Measurements from ENCODE around the gene PFDN5.
A peak's percentile ranks its signal among the peaks of the same experiment; 100 is the strongest.

PFDN5 gene

GRCh38 chr12:53295070-53295890 lies at the start of gene PFDN5:
PFDN5 (plus strand) TSS chr12:53295542; CDS start chr12:53295568, 26 bp downstream.
- Mint-ChIP-seq H3K27me3 (ENCODE audit: low read depth) (no peaks in the 10 kb centered on the region), H3K36me3 (ENCODE audit: low read depth) (peaks cover 39% of the 10 kb centered on the region), H3K4me3 (peak within 1 kb of the TSS; percentile 98 to 100 (median 99)), H3K9me3 (no peaks in the 10 kb centered on the region), H3K27ac (peak within 1 kb of the TSS; percentile 99 to 100 (median 100)), H3K4me1 (peaks cover 44% of the 10 kb centered on the region)
- TF ChIP-seq, protein P1, sequence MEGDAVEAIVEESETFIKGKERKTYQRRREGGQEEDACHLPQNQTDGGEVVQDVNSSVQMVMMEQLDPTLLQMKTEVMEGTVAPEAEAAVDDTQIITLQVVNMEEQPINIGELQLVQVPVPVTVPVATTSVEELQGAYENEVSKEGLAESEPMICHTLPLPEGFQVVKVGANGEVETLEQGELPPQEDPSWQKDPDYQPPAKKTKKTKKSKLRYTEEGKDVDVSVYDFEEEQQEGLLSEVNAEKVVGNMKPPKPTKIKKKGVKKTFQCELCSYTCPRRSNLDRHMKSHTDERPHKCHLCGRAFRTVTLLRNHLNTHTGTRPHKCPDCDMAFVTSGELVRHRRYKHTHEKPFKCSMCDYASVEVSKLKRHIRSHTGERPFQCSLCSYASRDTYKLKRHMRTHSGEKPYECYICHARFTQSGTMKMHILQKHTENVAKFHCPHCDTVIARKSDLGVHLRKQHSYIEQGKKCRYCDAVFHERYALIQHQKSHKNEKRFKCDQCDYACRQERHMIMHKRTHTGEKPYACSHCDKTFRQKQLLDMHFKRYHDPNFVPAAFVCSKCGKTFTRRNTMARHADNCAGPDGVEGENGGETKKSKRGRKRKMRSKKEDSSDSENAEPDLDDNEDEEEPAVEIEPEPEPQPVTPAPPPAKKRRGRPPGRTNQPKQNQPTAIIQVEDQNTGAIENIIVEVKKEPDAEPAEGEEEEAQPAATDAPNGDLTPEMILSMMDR (IDR thresholded peaks at IDR 0.05; ENCODE audit: unreplicated experiment in 3 of 3) = no peak

DNA sequence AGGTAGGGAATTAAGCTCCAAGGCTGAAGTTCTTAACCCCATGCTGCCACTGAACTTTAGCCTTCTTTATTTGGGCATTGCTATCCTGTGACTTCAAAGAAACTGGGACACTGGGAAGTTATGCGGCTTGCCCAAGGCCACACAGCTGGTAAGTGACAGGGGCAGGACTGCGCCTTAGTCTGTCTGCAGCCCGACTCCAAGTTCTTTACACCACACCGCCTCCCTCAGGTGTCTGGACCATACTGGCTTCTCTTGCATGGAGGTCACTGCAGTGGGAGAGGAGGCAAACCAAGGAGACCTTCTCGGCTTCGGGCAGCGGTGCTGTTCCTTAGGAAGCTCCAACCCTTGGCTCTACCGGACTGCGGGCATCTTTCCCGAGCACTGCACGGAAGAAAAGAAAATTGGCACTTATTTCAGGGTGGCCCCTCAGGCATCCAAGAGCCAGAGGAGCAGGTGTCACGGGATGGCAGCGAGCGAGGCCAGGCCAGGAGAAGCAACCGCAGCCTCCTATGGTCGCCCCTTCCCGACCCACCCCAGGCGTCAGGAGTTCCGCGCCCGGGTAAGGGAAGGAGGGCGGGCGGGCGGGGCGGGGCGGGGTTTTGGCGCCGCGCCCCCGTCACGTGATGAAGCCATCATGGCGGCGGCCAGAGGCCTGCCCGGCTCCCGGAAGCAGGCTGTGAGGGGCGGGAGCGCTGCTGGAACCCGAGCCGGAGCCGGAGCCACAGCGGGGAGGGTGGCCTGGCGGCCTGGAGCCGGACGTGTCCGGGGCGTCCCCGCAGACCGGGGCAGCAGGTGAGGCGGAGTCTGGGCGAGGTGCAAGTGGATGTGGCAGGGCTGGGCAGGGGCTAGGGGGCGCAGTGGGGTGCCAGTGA lies 43.6 kb upstream of the PFDN5 start:
- TF ChIP-seq, protein P1 (IDR thresholded peaks at IDR 0.05; ENCODE audit: unreplicated experiment in 3 of 3) = peak in 2 of 3 experiments; percentile 21 to 41
- Mint-ChIP-seq H3K27me3 (ENCODE audit: low read depth) (peaks cover 4% of the 10 kb centered on the region), H3K4me1 (peaks cover 22% of the 10 kb centered on the region), H3K36me3 (ENCODE audit: low read depth) (peaks cover 4% of the 10 kb centered on the region), H3K9me3 (no peaks in the 10 kb centered on the region), H3K27ac (peak overlapping the region; percentile 92 to 99 (median 97)), H3K4me3 (peak overlapping the region; percentile 96 to 99 (median 98))

DNA sequence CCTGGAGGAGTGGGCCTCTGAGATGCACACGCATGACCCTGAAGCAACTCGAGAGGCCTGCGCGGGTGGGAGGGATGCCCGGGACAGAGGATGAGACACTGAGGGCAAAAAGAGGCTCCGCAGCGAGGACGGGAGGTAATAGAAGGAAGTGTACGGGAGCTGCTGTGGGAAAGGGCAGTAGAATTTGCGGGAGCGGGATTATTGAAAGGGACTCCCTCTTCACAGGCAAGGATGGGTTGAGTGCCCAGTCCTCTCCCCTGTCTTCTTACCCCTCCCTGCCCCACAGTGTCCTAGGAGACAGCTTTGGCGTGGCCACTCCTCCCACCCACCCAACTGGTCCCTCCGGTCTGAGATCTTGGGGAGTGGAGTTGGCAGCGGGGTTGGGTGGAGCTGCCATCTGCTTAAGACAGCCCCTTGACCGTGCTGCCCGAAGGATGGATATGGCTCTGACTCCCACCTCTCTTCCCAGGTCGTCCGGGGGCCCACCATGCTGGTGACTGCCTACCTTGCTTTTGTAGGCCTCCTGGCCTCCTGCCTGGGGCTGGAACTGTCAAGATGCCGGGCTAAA lies 42.9 kb upstream of the PFDN5 start:
- Mint-ChIP-seq H3K27ac (peak overlapping the region; percentile 92 to 97 (median 93)), H3K36me3 (ENCODE audit: low read depth) (peaks cover 4% of the 10 kb centered on the region), H3K9me3 (no peaks in the 10 kb centered on the region), H3K27me3 (ENCODE audit: low read depth) (peaks cover 4% of the 10 kb centered on the region), H3K4me3 (peak overlapping the region; percentile 96 to 99 (median 98)), H3K4me1 (peaks cover 22% of the 10 kb centered on the region)
- TF ChIP-seq, protein P1 (IDR thresholded peaks at IDR 0.05; ENCODE audit: unreplicated experiment in 3 of 3) = no peak

DNA sequence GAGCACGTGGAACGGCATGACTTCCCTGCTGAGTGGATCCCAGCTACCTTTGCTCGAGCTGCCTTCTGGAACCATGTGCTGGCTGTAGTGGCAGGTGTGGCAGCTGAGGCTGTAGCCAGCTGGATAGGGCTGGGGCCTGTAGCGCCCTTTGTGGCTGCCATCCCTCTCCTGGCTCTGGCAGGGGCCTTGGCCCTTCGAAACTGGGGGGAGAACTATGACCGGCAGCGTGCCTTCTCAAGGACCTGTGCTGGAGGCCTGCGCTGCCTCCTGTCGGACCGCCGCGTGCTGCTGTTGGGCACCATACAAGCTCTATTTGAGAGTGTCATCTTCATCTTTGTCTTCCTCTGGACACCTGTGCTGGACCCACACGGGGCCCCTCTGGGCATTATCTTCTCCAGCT lies 42.0 kb upstream of the PFDN5 start:
- H3K27ac Mint-ChIP-seq = peak overlapping the region in 2 of 3 experiments; percentile 92 to 93
- peaks cover 4% of the 10 kb centered on the region for H3K36me3 Mint-ChIP-seq (ENCODE audit: low read depth)
- TF ChIP-seq, protein P1 (IDR thresholded peaks at IDR 0.05; ENCODE audit: unreplicated experiment in 3 of 3) = no peak

GRCh38 chr12:53254816-53255545 lies 40.4 kb upstream of the PFDN5 start:
- H3K27me3 Mint-ChIP-seq (ENCODE audit: low read depth) = peaks cover 4% of the 10 kb centered on the region
- H3K27ac Mint-ChIP-seq = no peak overlapping the region
- H3K9me3 Mint-ChIP-seq = no peaks in the 10 kb centered on the region
- H3K4me3 Mint-ChIP-seq = peak overlapping the region in 1 of 3 experiments; percentile 17
- H3K36me3 Mint-ChIP-seq (ENCODE audit: low read depth) = peaks cover 4% of the 10 kb centered on the region
- TF ChIP-seq, protein P1 (IDR thresholded peaks at IDR 0.05; ENCODE audit: unreplicated experiment in 3 of 3) = no peak
- peaks cover 22% of the 10 kb centered on the region for H3K4me1 Mint-ChIP-seq

More for the DNA sequence above, 42.0 kb upstream of the PFDN5 start:
- Mint-ChIP-seq H3K4me3 (peak overlapping the region; percentile 96 to 99 (median 98)), H3K4me1 (peaks cover 22% of the 10 kb centered on the region), H3K27me3 (ENCODE audit: low read depth) (peaks cover 4% of the 10 kb centered on the region), H3K9me3 (no peaks in the 10 kb centered on the region)

Measured in nephron (organoid).